ENCODE results near the gene HEATR3.

The HEATR3 gene, protein sequence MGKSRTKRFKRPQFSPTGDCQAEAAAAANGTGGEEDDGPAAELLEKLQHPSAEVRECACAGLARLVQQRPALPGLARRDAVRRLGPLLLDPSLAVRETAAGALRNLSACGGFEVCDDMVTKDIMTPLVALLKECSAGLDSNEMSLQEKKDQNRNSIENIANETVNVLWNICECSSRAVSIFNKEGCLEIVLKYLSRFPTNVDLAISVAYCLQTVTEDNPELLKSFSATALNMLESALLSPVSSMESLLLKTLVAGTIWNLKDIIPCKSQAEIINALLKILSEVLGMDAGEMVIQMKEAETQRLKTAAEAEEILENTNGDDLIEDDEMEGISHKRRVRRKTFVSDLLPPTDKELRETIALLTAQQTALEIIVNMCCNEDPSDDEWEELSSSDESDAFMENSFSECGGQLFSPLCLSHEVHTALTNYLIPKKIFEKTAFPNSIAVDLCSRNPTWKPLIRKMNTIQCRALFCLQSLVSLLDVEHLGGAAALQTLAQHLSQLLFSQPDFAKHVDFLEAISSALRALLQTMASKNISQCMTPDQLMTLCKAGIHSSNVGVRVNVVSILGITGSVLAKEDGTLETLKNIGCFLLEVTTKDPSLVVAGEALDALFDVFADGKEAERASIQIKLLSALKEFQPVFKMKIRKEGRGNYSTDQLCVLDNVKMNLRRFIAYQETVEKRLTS

DNA sequence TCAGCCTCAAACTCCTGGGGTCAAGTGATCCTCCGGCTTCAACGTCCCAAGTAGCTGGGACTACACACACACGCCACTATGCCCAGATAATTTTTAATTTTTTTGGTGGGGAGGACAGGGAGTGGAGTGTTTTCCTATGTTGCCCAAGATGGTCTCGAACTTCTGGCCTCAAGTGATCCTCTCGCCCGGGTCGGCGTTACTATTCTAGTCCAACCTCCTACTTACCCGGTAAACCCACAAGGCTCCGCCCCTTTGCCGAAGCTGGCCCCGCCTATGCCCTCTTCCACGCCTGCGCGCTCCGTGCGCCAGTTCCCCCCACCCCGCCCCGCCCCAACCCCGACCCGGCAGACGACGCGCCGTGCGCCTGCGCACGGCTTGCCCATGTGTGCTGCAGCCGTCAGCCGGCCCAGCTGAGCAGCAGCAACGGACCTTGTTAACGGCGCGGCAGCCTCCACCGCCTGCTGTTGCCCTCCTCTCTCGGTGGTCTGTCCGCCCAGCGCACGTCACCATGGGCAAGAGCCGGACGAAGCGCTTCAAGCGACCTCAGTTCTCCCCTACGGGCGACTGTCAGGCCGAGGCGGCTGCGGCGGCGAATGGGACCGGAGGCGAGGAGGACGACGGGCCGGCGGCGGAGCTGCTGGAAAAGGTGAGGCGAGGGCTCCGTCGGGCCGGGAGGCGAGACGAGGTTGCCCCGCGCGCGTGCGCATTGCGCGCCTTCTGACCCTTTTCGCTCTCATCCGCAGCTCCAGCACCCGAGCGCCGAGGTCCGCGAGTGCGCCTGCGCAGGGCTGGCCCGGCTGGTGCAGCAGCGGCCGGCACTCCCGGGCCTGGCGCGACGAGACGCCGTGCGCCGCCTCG, at the start of gene HEATR3:
Gene HEATR3, plus strand, starts transcription at position 347 of the 858 bp plus-strand sequence. Its CDS starts 162 bp downstream, at position 509.
- peak; percentile 88 to 96 for DNase-seq (ENCODE audit: low spot score in 2 of 2)
- peak within 1 kb of the TSS; percentile 98 for H3K4me3 ChIP-seq
- H3K27me3 ChIP-seq (ENCODE audit: low read depth) = no peaks in the 10 kb centered on the region
- H3K9me3 ChIP-seq = no peaks in the 10 kb centered on the region
- H3K36me3 ChIP-seq (replicated peaks) = peaks cover 23% of the 10 kb centered on the region
- peaks cover 14% of the 10 kb centered on the region for H3K4me1 ChIP-seq
- in situ Hi-C loops (cut with MboI; ENCODE audit: low sequenced_read_pairs) = no loop called here

DNA sequence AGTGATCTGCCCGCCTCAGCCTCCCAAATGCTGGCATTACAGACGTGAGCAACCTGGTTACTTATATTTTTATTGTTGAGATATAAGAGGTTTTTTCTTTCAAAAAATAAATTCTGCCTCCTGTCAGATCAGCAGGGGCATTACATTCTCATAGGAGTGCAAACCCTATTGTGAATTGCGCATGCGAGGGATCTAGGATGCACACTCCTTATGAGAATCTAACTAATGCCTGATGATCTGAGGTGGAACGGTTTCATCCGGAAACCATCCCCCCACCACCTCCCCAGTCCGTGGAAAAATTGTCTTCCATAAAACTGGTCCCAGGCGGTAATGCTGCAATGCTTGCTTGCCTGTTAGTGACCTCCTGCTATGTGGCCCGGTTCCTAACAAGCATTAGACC, 48.2 kb upstream of the HEATR3 start:
- Histone ChIP-seq H3K4me1 (0 out of 2 replicates have a peak, but pooled peaks cover 5% of the 10 kb centered on the region), H3K36me3 (replicated peaks) (no peaks in the 10 kb centered on the region), H3K27me3 (ENCODE audit: low read depth) (no peaks in the 10 kb centered on the region; the same call in 1 of the 2 replicates), H3K4me3 (no peak overlapping the region), H3K9me3 (no peaks in the 10 kb centered on the region)
- DNase-seq (ENCODE audit: low spot score in 2 of 2) = no peak
- in situ Hi-C loops (cut with MboI; ENCODE audit: low sequenced_read_pairs) = no loop called here

DNA sequence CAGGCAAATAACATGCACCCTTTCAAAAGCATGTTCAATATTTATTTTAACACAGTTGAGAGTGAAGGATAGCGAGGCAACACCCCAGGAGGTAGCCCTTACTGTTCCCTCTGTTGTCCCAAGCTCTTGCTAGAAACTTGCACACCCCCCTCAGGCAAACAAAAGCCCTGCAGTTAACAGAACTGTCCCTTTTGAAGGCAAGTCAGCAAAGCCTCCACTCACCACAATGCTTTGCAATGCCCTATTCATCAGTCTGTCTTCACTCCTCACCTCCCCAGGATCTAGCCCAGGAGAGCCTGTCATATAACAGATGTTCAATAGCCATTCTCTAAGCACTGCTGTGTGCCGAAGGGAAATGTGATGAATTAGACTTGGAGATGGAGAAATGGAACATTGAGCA, 44.2 kb upstream of the HEATR3 start:
- in situ Hi-C loops (cut with MboI; ENCODE audit: low sequenced_read_pairs) = loop anchor here (10.0 kb wide), 1 partner anchor 193 kb away; no protein-coding TSS in a partner anchor
- Histone ChIP-seq H3K4me1 (peaks cover 13% of the 10 kb centered on the region), H3K4me3 (no peak overlapping the region), H3K36me3 (replicated peaks) (no peaks in the 10 kb centered on the region; the same call in 1 of the 2 replicates), H3K9me3 (no peaks in the 10 kb centered on the region), H3K27me3 (ENCODE audit: low read depth) (no peaks in the 10 kb centered on the region; the same call in 1 of the 2 replicates)
- peak; percentile 16 to 23 for DNase-seq (ENCODE audit: low spot score in 2 of 2)

DNA sequence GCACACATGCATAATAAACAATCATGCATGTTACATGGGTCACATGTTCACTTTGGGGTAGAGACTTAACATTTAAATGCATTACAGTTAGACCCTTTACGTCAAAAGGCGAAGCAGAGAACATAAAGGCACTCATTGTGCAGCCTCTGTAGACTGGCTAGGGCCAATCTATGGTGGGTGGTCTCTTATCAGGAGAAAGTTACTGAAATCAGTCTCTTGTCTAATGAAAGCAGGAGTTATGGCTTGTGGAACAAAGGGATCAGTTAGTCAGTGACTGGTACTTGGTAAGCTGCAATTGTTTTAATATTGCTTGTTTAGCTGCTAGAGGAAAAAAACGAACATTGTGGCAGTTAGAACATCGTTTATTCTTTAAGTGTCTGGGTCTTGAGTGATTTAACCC, 42.1 kb upstream of the HEATR3 start:
- Histone ChIP-seq H3K27me3 (ENCODE audit: low read depth) (no peaks in the 10 kb centered on the region; the same call in 1 of the 2 replicates), H3K4me1 (peaks cover 13% of the 10 kb centered on the region), H3K9me3 (no peaks in the 10 kb centered on the region), H3K4me3 (no peak overlapping the region), H3K36me3 (replicated peaks) (peaks cover 3% of the 10 kb centered on the region; the same call in 1 of the 2 replicates)
- no peak for DNase-seq (ENCODE audit: low spot score in 2 of 2)
- in situ Hi-C loops (cut with MboI; ENCODE audit: low sequenced_read_pairs) = loop anchor here (10.0 kb wide), 1 partner anchor 191 kb away; no protein-coding TSS in a partner anchor

DNA sequence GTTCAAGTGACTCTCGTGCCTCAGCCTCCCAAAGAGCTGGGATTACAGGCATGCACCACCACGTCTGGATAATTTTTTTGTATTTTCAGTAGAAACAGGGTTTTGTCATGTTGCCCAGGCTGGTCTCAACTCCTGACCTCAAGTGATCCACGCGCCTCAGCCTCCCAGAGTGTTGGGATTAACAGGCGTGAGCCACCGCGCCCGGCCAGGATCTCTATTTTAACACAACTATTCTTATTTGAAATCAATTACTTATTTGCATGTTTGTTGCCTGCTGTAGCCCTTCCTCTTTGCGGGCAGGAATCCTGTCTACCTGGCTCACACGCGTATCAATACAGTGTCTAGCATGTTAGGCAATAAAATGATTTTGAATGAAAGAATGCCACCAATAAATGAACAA, 41.6 kb upstream of the HEATR3 start:
- Histone ChIP-seq H3K27me3 (ENCODE audit: low read depth) (no peaks in the 10 kb centered on the region; the same call in 1 of the 2 replicates), H3K4me1 (peaks cover 9% of the 10 kb centered on the region), H3K36me3 (replicated peaks) (peaks cover 8% of the 10 kb centered on the region), H3K9me3 (no peaks in the 10 kb centered on the region), H3K4me3 (peak overlapping the region; percentile 96; the same call in 1 of the 2 replicates)
- DNase-seq (ENCODE audit: low spot score in 2 of 2) = no peak
- in situ Hi-C loops (cut with MboI; ENCODE audit: low sequenced_read_pairs) = loop anchor here (10.0 kb wide), 1 partner anchor 191 kb away; no protein-coding TSS in a partner anchor

DNA sequence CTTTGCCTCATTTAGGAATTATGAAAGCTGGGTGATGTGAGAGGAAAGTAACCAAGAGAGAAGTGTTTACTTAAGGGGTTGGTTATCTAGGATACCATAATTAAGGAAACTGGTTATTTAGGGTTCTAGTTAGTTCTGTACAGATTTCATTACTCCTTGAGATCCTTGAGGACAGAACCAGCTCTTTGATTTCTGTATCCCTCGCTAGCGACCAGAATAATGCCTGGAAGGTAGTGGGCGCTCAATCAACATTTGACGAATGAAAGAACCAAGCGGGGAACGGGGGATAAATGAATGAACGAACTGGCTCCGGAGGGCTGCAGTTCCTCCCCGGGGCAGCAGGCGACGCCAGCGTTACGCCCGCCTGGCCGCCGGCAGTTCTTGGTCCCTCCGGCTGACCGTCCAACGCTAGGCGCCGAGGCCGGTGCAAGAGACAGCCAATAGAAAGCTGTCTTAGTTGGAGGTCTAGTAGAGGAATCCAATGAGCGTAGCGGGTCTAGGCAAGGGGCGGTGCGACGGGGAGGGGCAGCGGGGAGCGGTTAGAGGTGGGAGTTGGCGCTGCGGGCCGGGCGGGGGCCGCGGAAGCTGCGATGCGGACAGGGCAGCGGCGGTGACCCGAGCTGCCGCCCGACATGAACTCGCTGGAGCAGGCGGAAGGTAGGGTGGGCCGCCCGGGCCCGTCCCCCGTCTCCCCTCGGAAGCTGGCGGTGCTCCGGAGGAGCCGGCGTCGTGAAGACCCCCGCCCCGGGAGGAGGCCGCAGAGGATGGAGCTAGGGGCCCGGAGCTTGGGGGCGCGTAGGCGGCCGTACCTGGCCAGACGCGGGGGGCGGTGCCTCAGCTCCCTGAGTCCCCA, 40.9 kb upstream of the HEATR3 start, which contains the start of gene CNEP1R1:
Gene CNEP1R1, plus strand, starts transcription at position 542 of the 853 bp plus-strand sequence. Its CDS starts 91 bp downstream, at position 633.
- H3K27me3 ChIP-seq (ENCODE audit: low read depth) = no peaks in the 10 kb centered on the region; the same call in 1 of the 2 replicates
- in situ Hi-C loops (cut with MboI; ENCODE audit: low sequenced_read_pairs) = loop anchor here (10.0 kb wide), 1 partner anchor 190 kb away; no protein-coding TSS in a partner anchor
- peak; percentile 95 to 96 for DNase-seq (ENCODE audit: low spot score in 2 of 2)
- peak within 1 kb of the TSS; percentile 96 for H3K4me3 ChIP-seq
- no peaks in the 10 kb centered on the region for H3K9me3 ChIP-seq
- H3K4me1 ChIP-seq = peaks cover 8% of the 10 kb centered on the region
- H3K36me3 ChIP-seq (replicated peaks) = peaks cover 14% of the 10 kb centered on the region

DNA sequence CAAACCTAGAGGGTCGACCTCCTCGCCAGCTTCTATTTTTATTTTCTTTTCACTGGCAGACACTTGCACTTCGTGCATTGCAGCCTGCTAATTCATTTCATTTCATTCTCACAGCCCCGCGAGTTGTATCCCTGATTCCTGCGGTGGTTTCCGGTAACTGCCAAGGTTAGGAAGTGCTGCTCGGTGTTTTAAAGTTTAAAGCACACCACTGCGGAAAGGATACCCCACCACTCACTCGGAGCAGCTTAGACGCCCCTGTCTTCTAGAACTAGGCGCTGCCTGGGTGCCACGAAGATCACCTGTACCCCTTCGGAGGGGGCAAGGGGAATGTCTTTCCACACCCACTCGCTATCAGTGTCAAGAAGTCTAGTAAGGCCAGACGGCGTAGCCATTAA, 40.2 kb upstream of the HEATR3 start:
- in situ Hi-C loops (cut with MboI; ENCODE audit: low sequenced_read_pairs) = loop anchor here (10.0 kb wide), 1 partner anchor 189 kb away; no protein-coding TSS in a partner anchor
- Histone ChIP-seq H3K27me3 (ENCODE audit: low read depth) (no peaks in the 10 kb centered on the region; the same call in 1 of the 2 replicates), H3K4me3 (peak overlapping the region; percentile 96), H3K4me1 (peaks cover 8% of the 10 kb centered on the region), H3K9me3 (no peaks in the 10 kb centered on the region), H3K36me3 (replicated peaks) (peaks cover 14% of the 10 kb centered on the region)
- peak; percentile 8 to 31 for DNase-seq (ENCODE audit: low spot score in 2 of 2)

DNA sequence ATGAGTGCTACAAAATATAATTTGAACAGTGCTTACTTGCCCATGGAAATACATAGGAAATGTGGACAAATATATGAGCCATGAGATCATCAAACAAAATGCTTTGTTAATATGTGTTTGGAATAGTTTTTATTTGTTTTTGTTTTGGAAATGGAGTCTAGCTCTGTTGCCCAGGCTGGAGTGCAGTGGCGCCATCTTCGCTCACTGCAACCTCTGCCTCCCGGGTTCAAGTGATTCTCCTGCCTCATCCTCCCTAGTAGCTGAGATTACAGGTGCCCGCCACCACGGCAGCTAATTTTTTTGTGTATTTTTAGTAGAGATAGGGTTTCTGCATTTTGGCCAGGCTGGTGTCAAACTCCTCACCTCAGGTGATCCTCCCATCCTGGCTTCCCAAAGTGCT, 37.9 kb upstream of the HEATR3 start:
- H3K9me3 ChIP-seq = no peaks in the 10 kb centered on the region
- no peak overlapping the region for H3K4me3 ChIP-seq
- H3K27me3 ChIP-seq (ENCODE audit: low read depth) = no peaks in the 10 kb centered on the region
- H3K4me1 ChIP-seq = peaks cover 8% of the 10 kb centered on the region
- peaks cover 14% of the 10 kb centered on the region for H3K36me3 ChIP-seq (replicated peaks)
- no peak for DNase-seq (ENCODE audit: low spot score in 2 of 2)
- in situ Hi-C loops (cut with MboI; ENCODE audit: low sequenced_read_pairs) = loop anchor here (10.0 kb wide), 1 partner anchor 187 kb away; no protein-coding TSS in a partner anchor

DNA sequence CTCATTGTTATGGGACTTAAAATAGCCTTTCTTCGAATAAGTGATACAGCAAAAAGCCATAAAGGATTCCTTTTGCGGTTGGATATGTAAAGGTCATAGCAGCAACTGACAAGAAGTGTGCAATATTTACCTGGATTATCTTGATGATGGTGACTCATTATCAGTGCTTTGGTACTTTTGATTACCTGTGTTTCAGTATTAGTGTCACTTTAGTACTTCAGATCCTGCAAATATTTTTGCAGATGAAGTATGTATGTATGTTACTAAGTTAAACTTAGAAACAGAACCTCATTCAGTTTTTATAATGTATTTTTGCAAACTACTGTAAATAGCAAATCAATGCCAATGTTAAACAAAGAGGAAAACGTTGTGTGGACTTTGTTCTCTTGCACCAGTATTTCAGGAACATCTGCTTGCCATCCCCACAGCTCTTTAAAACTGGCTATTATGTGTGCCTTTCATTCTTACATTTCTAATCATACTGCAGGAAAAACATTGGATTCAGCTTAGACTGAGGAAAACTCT, 30.2 kb upstream of the HEATR3 start:
- Histone ChIP-seq H3K36me3 (replicated peaks) (peaks cover 19% of the 10 kb centered on the region), H3K4me3 (no peak overlapping the region), H3K9me3 (no peaks in the 10 kb centered on the region), H3K27me3 (ENCODE audit: low read depth) (no peaks in the 10 kb centered on the region), H3K4me1 (no peaks in the 10 kb centered on the region)
- in situ Hi-C loops (cut with MboI; ENCODE audit: low sequenced_read_pairs) = no loop called here
- DNase-seq (ENCODE audit: low spot score in 2 of 2) = no peak

DNA sequence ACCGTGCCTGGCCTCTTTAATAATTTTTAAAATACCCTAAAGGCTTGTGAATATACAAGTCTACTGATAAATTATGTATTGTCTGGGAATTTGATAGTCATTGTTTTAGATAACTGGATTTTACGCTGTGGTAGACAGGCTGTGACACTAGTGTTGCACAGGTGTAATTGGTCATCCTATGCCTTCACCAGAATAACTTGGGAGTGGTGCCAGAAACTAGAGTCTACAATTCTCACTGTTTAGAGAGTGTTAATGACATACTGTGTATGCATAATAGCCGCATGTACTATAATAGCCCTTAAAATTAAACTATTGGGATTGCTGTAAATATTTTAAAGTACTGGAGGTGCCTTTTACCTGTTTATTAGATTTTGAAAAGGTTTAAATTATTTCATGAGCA, 29.3 kb upstream of the HEATR3 start:
- in situ Hi-C loops (cut with MboI; ENCODE audit: low sequenced_read_pairs) = no loop called here
- Histone ChIP-seq H3K4me3 (no peak overlapping the region), H3K9me3 (no peaks in the 10 kb centered on the region), H3K36me3 (replicated peaks) (peaks cover 19% of the 10 kb centered on the region), H3K27me3 (ENCODE audit: low read depth) (no peaks in the 10 kb centered on the region), H3K4me1 (no peaks in the 10 kb centered on the region)
- DNase-seq (ENCODE audit: low spot score in 2 of 2) = no peak

DNA sequence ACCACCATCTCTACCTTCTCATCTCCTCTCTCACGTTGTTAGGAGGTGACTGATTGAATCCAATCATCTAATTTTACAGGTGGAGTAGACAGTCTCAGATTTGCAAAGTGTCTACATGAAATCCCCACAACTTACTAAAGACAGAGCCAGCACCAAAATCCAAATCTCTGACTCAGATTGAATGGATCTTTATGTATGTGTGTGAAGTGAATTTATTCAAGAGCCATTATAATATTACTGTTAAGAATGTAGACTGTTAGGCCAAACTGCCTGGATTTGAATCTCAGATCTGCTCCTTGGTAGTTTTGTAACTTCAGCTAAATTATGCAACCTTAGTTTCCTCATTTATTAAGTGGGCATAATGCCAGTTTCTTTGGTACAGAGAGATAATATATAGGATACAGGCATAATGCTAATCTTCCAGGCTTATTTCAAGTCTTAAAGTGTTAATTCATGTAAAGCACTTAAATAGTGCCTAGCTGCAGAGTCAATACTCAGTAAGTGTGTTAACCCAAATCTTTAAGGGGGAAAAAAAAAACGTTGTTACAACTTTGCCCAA, 28.0 kb upstream of the HEATR3 start:
- Histone ChIP-seq H3K4me1 (no peaks in the 10 kb centered on the region), H3K9me3 (no peaks in the 10 kb centered on the region), H3K27me3 (ENCODE audit: low read depth) (no peaks in the 10 kb centered on the region), H3K36me3 (replicated peaks) (peaks cover 19% of the 10 kb centered on the region), H3K4me3 (no peak overlapping the region)
- in situ Hi-C loops (cut with MboI; ENCODE audit: low sequenced_read_pairs) = no loop called here
- DNase-seq (ENCODE audit: low spot score in 2 of 2) = no peak

DNA sequence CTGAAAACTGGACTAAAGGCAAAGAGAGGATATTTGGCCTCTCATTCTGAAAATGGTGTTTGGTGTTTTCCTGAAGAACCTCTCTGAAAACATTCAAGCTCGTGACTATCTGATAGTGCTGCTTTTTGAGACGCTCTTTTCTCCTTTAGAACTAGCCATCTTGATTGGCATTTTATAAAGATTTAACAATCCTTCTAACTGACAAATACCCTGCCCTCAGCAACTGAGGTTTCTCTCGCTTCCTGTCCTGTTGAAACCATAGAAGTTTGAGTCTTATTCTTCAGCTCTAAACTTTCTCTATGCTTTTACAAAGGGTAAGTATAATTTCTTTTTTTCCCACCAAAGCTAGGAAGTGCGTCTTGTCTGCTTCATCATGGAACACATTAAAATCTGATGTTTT, 27.5 kb upstream of the HEATR3 start:
- in situ Hi-C loops (cut with MboI; ENCODE audit: low sequenced_read_pairs) = no loop called here
- H3K4me3 ChIP-seq = no peak overlapping the region
- no peaks in the 10 kb centered on the region for H3K9me3 ChIP-seq
- H3K4me1 ChIP-seq = no peaks in the 10 kb centered on the region
- peaks cover 16% of the 10 kb centered on the region for H3K36me3 ChIP-seq (replicated peaks)
- DNase-seq (ENCODE audit: low spot score in 2 of 2) = no peak
- no peaks in the 10 kb centered on the region for H3K27me3 ChIP-seq (ENCODE audit: low read depth)

All from HAP-1 (cell line).